ENCODE results near the gene NFATC2. TPM values are rescaled to one million over a fixed set of nuclear protein-coding genes. Genes with fewer than 3 reads are reported as not detected.

The NFATC2 gene
- total RNA-seq, 2 donors from 2014 or later = 4.3 to 8.4 TPM

- H3K4me3 ChIP-seq = no peak overlapping the region
- 84% methylated on average over 8 of the region's 8 CpGs for WGBS
- no peak for TF ChIP-seq POLR2A (IDR thresholded peaks at IDR 0.05)
- no peak for TF ChIP-seq POLR2AphosphoS5 (IDR thresholded peaks at IDR 0.05)
- no peak for TF ChIP-seq CTCF (IDR thresholded peaks at IDR 0.05)
- no peaks in the 10 kb centered on the region for H3K9me3 ChIP-seq
- H3K27me3 ChIP-seq (replicated peaks; ENCODE audit: insufficient read depth) = no peaks in the 10 kb centered on the region
- H3K36me3 ChIP-seq = no peaks in the 10 kb centered on the region
- H3K27ac ChIP-seq = no peak overlapping the region
- H3K4me1 ChIP-seq (replicated peaks) = no peaks in the 10 kb centered on the region
- no peak for DNase-seq (ENCODE audit: low spot score)
- intact Hi-C loops (cut with DNase I) = loop anchor here (5.0 kb wide), 1 partner anchor 147 kb away; no protein-coding TSS in a partner anchor
Observed at GRCh38 chr20:51445591-51445990, 96.9 kb downstream of the NFATC2 start.

GRCh38 chr20:51444922-51445438 is 97.5 kb downstream of the NFATC2 start:
- Histone ChIP-seq H3K4me3 (no peak overlapping the region), H3K36me3 (no peaks in the 10 kb centered on the region), H3K27me3 (replicated peaks; ENCODE audit: insufficient read depth) (no peaks in the 10 kb centered on the region), H3K9me3 (no peaks in the 10 kb centered on the region), H3K4me1 (replicated peaks) (no peaks in the 10 kb centered on the region), H3K27ac (no peak overlapping the region)
- TF ChIP-seq CTCF (IDR thresholded peaks at IDR 0.05) (no peak), POLR2A (IDR thresholded peaks at IDR 0.05) (no peak), POLR2AphosphoS5 (IDR thresholded peaks at IDR 0.05) (no peak)
- intact Hi-C loops (cut with DNase I) = loop anchor here (5.0 kb wide), 1 partner anchor 147 kb away; no protein-coding TSS in a partner anchor
- DNase-seq (ENCODE audit: low spot score) = no peak
- 86% methylated on average over 9 of the region's 9 CpGs for WGBS

- Histone ChIP-seq H3K4me1 (replicated peaks) (no peaks in the 10 kb centered on the region), H3K27me3 (replicated peaks; ENCODE audit: insufficient read depth) (no peaks in the 10 kb centered on the region), H3K27ac (no peak overlapping the region), H3K4me3 (no peak overlapping the region), H3K9me3 (no peaks in the 10 kb centered on the region), H3K36me3 (no peaks in the 10 kb centered on the region)
- 53% methylated on average over 9 of the region's 9 CpGs for WGBS
- intact Hi-C loops (cut with DNase I) = no loop called here
- no peak for DNase-seq (ENCODE audit: low spot score)
- TF ChIP-seq POLR2A (IDR thresholded peaks at IDR 0.05) = no peak
- TF ChIP-seq CTCF (IDR thresholded peaks at IDR 0.05) = no peak
- TF ChIP-seq POLR2AphosphoS5 (IDR thresholded peaks at IDR 0.05) = no peak
Observed at GRCh38 chr20:51444467-51444866, 98.1 kb downstream of the NFATC2 start.

- WGBS = 88% methylated on average over 6 of the region's 6 CpGs
- H3K9me3 ChIP-seq = no peaks in the 10 kb centered on the region
- TF ChIP-seq POLR2A (IDR thresholded peaks at IDR 0.05) = no peak
- no peak for TF ChIP-seq POLR2AphosphoS5 (IDR thresholded peaks at IDR 0.05)
- no peaks in the 10 kb centered on the region for H3K36me3 ChIP-seq
- DNase-seq (ENCODE audit: low spot score) = no peak
- intact Hi-C loops (cut with DNase I) = no loop called here
- no peak overlapping the region for H3K4me3 ChIP-seq
- no peak overlapping the region for H3K27ac ChIP-seq
- no peaks in the 10 kb centered on the region for H3K27me3 ChIP-seq (replicated peaks; ENCODE audit: insufficient read depth)
- H3K4me1 ChIP-seq (replicated peaks) = no peaks in the 10 kb centered on the region
Observed at GRCh38 chr20:51442602-51443001, 99.9 kb downstream of the NFATC2 start.

GRCh38 chr20:51440589-51440988 is 101.9 kb downstream of the NFATC2 start:
- no peak for DNase-seq (ENCODE audit: low spot score)
- 52% methylated on average over 7 of the region's 7 CpGs for WGBS
- Histone ChIP-seq H3K4me3 (no peak overlapping the region), H3K4me1 (replicated peaks) (no peaks in the 10 kb centered on the region), H3K36me3 (no peaks in the 10 kb centered on the region), H3K27ac (no peak overlapping the region), H3K27me3 (replicated peaks; ENCODE audit: insufficient read depth) (no peaks in the 10 kb centered on the region), H3K9me3 (no peaks in the 10 kb centered on the region)
- intact Hi-C loops (cut with DNase I) = no loop called here
- TF ChIP-seq POLR2AphosphoS5 (IDR thresholded peaks at IDR 0.05) = no peak

GRCh38 chr20:51439160-51439689 is 103.3 kb downstream of the NFATC2 start:
- H3K4me1 ChIP-seq (replicated peaks) = no peaks in the 10 kb centered on the region
- H3K36me3 ChIP-seq = no peaks in the 10 kb centered on the region
- 87% methylated on average over 9 of the region's 9 CpGs for WGBS
- intact Hi-C loops (cut with DNase I) = no loop called here
- no peaks in the 10 kb centered on the region for H3K27me3 ChIP-seq (replicated peaks; ENCODE audit: insufficient read depth)
- no peaks in the 10 kb centered on the region for H3K9me3 ChIP-seq
- no peak overlapping the region for H3K4me3 ChIP-seq
- H3K27ac ChIP-seq = no peak overlapping the region
- DNase-seq (ENCODE audit: low spot score) = no peak
- no peak for TF ChIP-seq CTCF (IDR thresholded peaks at IDR 0.05)
- TF ChIP-seq POLR2AphosphoS5 (IDR thresholded peaks at IDR 0.05) = no peak
- no peak for TF ChIP-seq POLR2A (IDR thresholded peaks at IDR 0.05)
